Neuronal stem cell (in vitro differentiated cells): ENCODE results near the gene VPS50.
"Not testable (repeated sequence)": the region's sequence is repeated elsewhere in the genome, so short reads cannot be mapped to it uniquely, and the experiment has no call there.

Source experiments
- DNase-seq: peaks from one replicate; pipeline ENCODE4 v3.0.0-alpha.2; 2013; ENCODE audit warnings: low spot score
- H2AFZ ChIP-seq: one replicate; pipeline ENCODE4 v1.6.1; 2013; ENCODE audit warnings: mild to moderate bottlenecking, low read length, inconsistent platforms
- H2AK5ac ChIP-seq: 2 replicates; pipeline ENCODE4 v1.6.1; 2013; ENCODE audit warnings: low read depth, mild to moderate bottlenecking, inconsistent platforms, low read length, moderate library complexity, mixed read lengths
- H2BK120ac ChIP-seq: 2 replicates; pipeline ENCODE4 v1.6.1; 2013; ENCODE audit warnings: low read depth, mild to moderate bottlenecking, inconsistent platforms, low read length, moderate library complexity, mixed read lengths
- H2BK12ac ChIP-seq: one replicate; pipeline ENCODE4 v1.6.1; 2013; ENCODE audit warnings: low read length, inconsistent platforms
- H2BK15ac ChIP-seq: 2 replicates; pipeline ENCODE4 v1.6.1; 2013; ENCODE audit warnings: mild to moderate bottlenecking, low read length, inconsistent platforms, mixed read lengths
- H2BK5ac ChIP-seq: one replicate; pipeline ENCODE4 v1.6.1; 2013; ENCODE audit warnings: inconsistent platforms, mild to moderate bottlenecking, low read length, moderate library complexity
- H3K14ac ChIP-seq: one replicate; pipeline ENCODE4 v1.6.1; 2013; ENCODE audit warnings: low read length, inconsistent platforms
- H3K18ac ChIP-seq: 2 replicates; pipeline ENCODE4 v1.6.1; 2013; ENCODE audit warnings: low read length, inconsistent platforms
- H3K23ac ChIP-seq: 2 replicates; pipeline ENCODE4 v1.6.1; 2013; ENCODE audit warnings: low read depth, mild to moderate bottlenecking, mixed read lengths, low read length, inconsistent platforms; ENCODE audit not compliant: poor library complexity
- H3K27ac ChIP-seq: replicated peaks from 3 replicates; pipeline ENCODE4 v1.5.1; 2013; ENCODE audit warnings: low read length, inconsistent platforms
- H3K27me3 ChIP-seq, 3 experiments: 2 replicates each; pipeline ENCODE4 v1.6.1; 2013; ENCODE audit warnings: low read length in 3 of 3, mild to moderate bottlenecking in 2 of 3, inconsistent platforms in 1 of 3, low read depth in 1 of 3, mixed read lengths in 1 of 3, moderate library complexity in 1 of 3; ENCODE audit not compliant: control insufficient read depth in 3 of 3, insufficient read depth in 3 of 3
- H3K36me3 ChIP-seq, 2 donors: replicated peaks in 1 of 2; 2 replicates each; pipeline ENCODE4 v1.6.1; 2013; ENCODE audit warnings: low read length in 2 of 2; ENCODE audit not compliant: control insufficient read depth in 2 of 2, insufficient read depth in 2 of 2
- H3K4ac ChIP-seq: 2 replicates; pipeline ENCODE4 v1.6.1; 2013; ENCODE audit warnings: inconsistent platforms, mild to moderate bottlenecking, low read length, moderate library complexity
- H3K4me1 ChIP-seq, 2 donors: 1 replicate in 1 of 2; 2 replicates in 1 of 2; pipeline ENCODE4 v1.6.1; 2013; ENCODE audit warnings: low read length in 2 of 2, low read depth in 1 of 2; ENCODE audit not compliant: control insufficient read depth in 2 of 2, insufficient read depth in 1 of 2
- H3K4me2 ChIP-seq: one replicate; pipeline ENCODE4 v1.6.1; 2013; ENCODE audit warnings: mild to moderate bottlenecking, low read length, inconsistent platforms; ENCODE audit not compliant: insufficient read depth, poor library complexity, severe bottlenecking
- H3K4me3 ChIP-seq, 2 donors: 2 replicates each; pipeline ENCODE4 v1.5.1; 2013; ENCODE audit warnings: low read length in 2 of 2, mild to moderate bottlenecking in 2 of 2, inconsistent platforms in 1 of 2, moderate library complexity in 1 of 2
- H3K79me1 ChIP-seq: one replicate; pipeline ENCODE4 v1.6.1; 2013; ENCODE audit warnings: low read depth, mild to moderate bottlenecking, inconsistent platforms, low read length, moderate library complexity
- H3K9ac ChIP-seq: one replicate; pipeline ENCODE4 v1.6.1; 2013; ENCODE audit warnings: mild to moderate bottlenecking, low read depth, low read length, inconsistent platforms; ENCODE audit not compliant: poor library complexity
- H3K9me3 ChIP-seq, 2 donors: replicated peaks in 1 of 2; 2 replicates each; pipeline versions ENCODE3 to v1.6.1; 2013; ENCODE audit warnings: low read length in 2 of 2, mild to moderate bottlenecking in 2 of 2, inconsistent platforms in 1 of 2, low read depth in 1 of 2, mixed read lengths in 1 of 2, moderate library complexity in 1 of 2; ENCODE audit not compliant: control insufficient read depth in 2 of 2, insufficient read depth in 1 of 2
- H4K8ac ChIP-seq: one replicate; pipeline ENCODE4 v1.6.1; 2013; ENCODE audit warnings: low read depth, mild to moderate bottlenecking, inconsistent platforms, low read length, moderate library complexity
- H4K91ac ChIP-seq: one replicate; pipeline ENCODE4 v1.6.1; 2013; ENCODE audit warnings: low read length, low read depth, mild to moderate bottlenecking, inconsistent platforms; ENCODE audit not compliant: poor library complexity
- WGBS, 2 donors: extraction: QIAGEN DNeasy Blood & Tissue Kit; methylation state at CpG; one replicate each; pipeline ENCODE4 v1.1.7; 2013; ENCODE audit warnings: missing lambda C conversion rate in 2 of 2, mixed read lengths in 1 of 2; ENCODE audit not compliant: insufficient read length in 2 of 2, insufficient replicate concordance in 1 of 2; ENCODE audit errors: extremely low coverage in 2 of 2; 5-methylcytosine and 5-hydroxymethylcytosine counted together

The VPS50 gene

GRCh38 chr7:93332172-93332571, 100.0 kb downstream of the VPS50 start:
- DNase-seq = no peak
- peaks cover 0 to 3% of the 10 kb centered on the region in 2 donors for H3K4me1 ChIP-seq
- H3K4me3 ChIP-seq = no peak overlapping the region
- no peak overlapping the region for H3K18ac ChIP-seq
- no peak overlapping the region for H2AK5ac ChIP-seq
- H3K9me3 ChIP-seq = no peaks in the 10 kb centered on the region
- no peak overlapping the region for H3K4ac ChIP-seq
- H2BK5ac ChIP-seq = no peak overlapping the region
- H3K27me3 ChIP-seq = no peaks in the 10 kb centered on the region
- no peak overlapping the region for H4K91ac ChIP-seq
- no peak overlapping the region for H3K23ac ChIP-seq
- H3K79me1 ChIP-seq = no peaks in the 10 kb centered on the region
- no peak overlapping the region for H2BK12ac ChIP-seq
- H3K36me3 ChIP-seq = no peaks in the 10 kb centered on the region
- H3K27ac ChIP-seq = no peak overlapping the region
- no peak overlapping the region for H3K14ac ChIP-seq
- WGBS, 2 donors = no CpG with 5 or more reads among the region's 2 CpGs
- no peak overlapping the region for H2BK120ac ChIP-seq
- no peak overlapping the region for H4K8ac ChIP-seq
- H3K4me2 ChIP-seq = no peak overlapping the region
- H2AFZ ChIP-seq = no peak overlapping the region
- H3K9ac ChIP-seq = no peak overlapping the region
- H2BK15ac ChIP-seq = no peak overlapping the region

DNA sequence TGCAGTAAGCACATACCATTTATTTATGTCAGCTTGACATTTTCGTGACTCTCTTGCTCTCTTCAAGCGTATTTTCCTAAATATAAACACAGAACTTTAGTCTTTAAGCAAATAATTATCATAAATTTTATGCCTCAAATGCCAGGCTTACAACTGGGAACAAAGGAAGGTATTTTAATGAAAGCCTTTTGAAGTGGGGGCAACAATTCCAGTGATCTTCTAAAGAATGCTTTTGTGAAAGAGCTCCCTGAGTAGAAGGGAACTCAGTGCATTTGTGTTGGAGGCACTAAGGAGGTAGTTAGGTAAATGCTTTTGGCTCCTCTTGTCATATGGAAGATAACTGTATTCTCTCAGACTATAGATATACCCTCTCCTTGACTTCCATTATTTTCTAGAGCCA, 104.9 kb downstream of the VPS50 start:
- H3K27me3 ChIP-seq = no peaks in the 10 kb centered on the region
- H2AFZ ChIP-seq = no peak overlapping the region
- H3K9ac ChIP-seq = no peak overlapping the region
- H3K14ac ChIP-seq = no peak overlapping the region
- no peak overlapping the region for H3K27ac ChIP-seq
- no peak overlapping the region for H4K8ac ChIP-seq
- no peak overlapping the region for H2BK15ac ChIP-seq
- DNase-seq = peak; percentile 65
- H2BK12ac ChIP-seq = no peak overlapping the region
- WGBS, 2 donors = no CpG with 5 or more reads among the region's 2 CpGs
- H3K18ac ChIP-seq = no peak overlapping the region
- H3K36me3 ChIP-seq = peaks cover 0 to 7% of the 10 kb centered on the region in 2 donors
- no peak overlapping the region for H3K23ac ChIP-seq
- H3K79me1 ChIP-seq = no peaks in the 10 kb centered on the region
- peaks cover 3 to 5% of the 10 kb centered on the region in 2 donors for H3K4me1 ChIP-seq
- no peak overlapping the region for H2BK5ac ChIP-seq
- no peak overlapping the region for H4K91ac ChIP-seq
- no peak overlapping the region for H2AK5ac ChIP-seq
- no peak overlapping the region for H3K4me3 ChIP-seq
- no peak overlapping the region for H3K4me2 ChIP-seq
- H3K9me3 ChIP-seq = peaks cover 0 to 4% of the 10 kb centered on the region in 2 donors
- no peak overlapping the region for H2BK120ac ChIP-seq
- H3K4ac ChIP-seq = no peak overlapping the region

DNA sequence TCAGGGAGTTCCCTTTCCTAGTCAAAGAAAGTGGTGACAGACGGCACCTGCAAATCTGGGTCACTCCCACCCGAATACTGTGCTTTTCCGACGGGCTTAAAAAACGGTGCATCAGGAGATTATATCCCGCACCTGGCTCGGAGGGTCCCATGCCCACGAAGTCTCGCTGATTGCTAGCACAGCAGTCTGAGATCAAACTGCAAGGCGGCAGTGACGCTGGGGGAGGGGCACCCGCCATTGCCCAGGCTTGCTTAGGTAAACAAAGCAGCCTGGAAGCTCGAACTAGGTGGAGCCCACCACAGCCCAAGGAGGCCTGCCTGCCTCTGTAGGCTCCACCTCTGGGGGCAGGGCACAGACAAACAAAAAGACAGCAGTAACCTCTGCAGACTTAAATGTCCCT, 110.0 kb downstream of the VPS50 start:
- H4K8ac ChIP-seq, H3K4ac ChIP-seq, H4K91ac ChIP-seq, H2BK15ac ChIP-seq, H3K79me1 ChIP-seq, H2AFZ ChIP-seq, H3K27me3 ChIP-seq, H3K4me2 ChIP-seq, H3K4me3 ChIP-seq, H3K36me3 ChIP-seq, H3K14ac ChIP-seq, H3K9ac ChIP-seq, H3K9me3 ChIP-seq, H3K23ac ChIP-seq, H3K4me1 ChIP-seq, H3K27ac ChIP-seq, H2BK120ac ChIP-seq, H2BK12ac ChIP-seq, H2AK5ac ChIP-seq, DNase-seq, H2BK5ac ChIP-seq, H3K18ac ChIP-seq: not testable (repeated sequence)
- no CpG with 5 or more reads among the region's 13 CpGs for WGBS, 2 donors

DNA sequence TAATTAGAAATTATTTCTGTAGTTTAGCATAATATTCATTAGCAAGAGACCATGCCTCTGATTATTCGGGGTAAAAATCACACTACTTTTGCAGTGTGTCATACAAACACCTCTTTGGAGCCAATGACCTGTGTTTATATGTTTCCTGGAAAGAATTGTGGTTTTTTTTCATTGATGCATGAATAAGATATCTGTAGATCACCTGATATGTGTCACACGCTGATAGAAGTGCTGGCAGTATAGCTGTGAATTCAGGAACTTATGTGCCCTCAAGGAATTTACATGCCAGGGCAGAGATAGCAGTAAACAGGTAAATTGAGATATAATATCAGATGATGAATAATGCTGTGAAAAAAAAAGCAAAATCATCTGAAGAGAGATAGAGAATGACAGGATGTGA, 118.2 kb downstream of the VPS50 start:
- Histone ChIP-seq H3K36me3 (no peaks in the 10 kb centered on the region), H3K27me3 (no peaks in the 10 kb centered on the region), H3K4me3 (no peak overlapping the region), H3K14ac (no peak overlapping the region), H2AFZ (no peak overlapping the region), H2BK5ac (no peak overlapping the region), H3K23ac (no peak overlapping the region), H2BK12ac (no peak overlapping the region), H3K4me1 (peaks cover 0 to 2% of the 10 kb centered on the region in 2 donors), H3K79me1 (no peaks in the 10 kb centered on the region), H3K4me2 (no peak overlapping the region), H3K18ac (no peak overlapping the region), H2BK15ac (no peak overlapping the region), H4K91ac (no peak overlapping the region), H3K27ac (no peak overlapping the region), H2AK5ac (no peak overlapping the region), H3K4ac (no peak overlapping the region), H3K9ac (no peak overlapping the region), H2BK120ac (no peak overlapping the region), H4K8ac (no peak overlapping the region), H3K9me3 (no peaks in the 10 kb centered on the region)
- no CpG with 5 or more reads among the region's 2 CpGs for WGBS, 2 donors
- no peak for DNase-seq
